Esophagus muscularis mucosa (tissue), 4 donors: ENCODE data around the gene MED13L. TPM values are rescaled to one million over a fixed set of nuclear protein-coding genes. Genes with fewer than 3 reads are reported as not detected.

Source experiments
- DNase-seq: peaks from one replicate; pipeline ENCODE4 v3.0.0-alpha.2; 2017; ENCODE audit errors: extremely low spot score
- H3K27ac ChIP-seq, 4 donors: fragments of 200-600 bp; sonication (generic); replicated peaks in 1 of 4; 1 replicate in 3 of 4; 2 replicates in 1 of 4; pipeline ENCODE4 v1.5.1; 2016 to 2019; ENCODE audit warnings: mild to moderate bottlenecking in 1 of 4
- H3K27me3 ChIP-seq, 4 donors: fragments of 200-600 bp; sonication (generic); one replicate each; pipeline versions ENCODE4 v1.5.1 to v1.6.0; 2016 to 2019
- H3K36me3 ChIP-seq, 4 donors: fragments of 200-600 bp; sonication (generic); one replicate each; pipeline ENCODE4 v1.5.1; 2016 to 2019
- H3K4me1 ChIP-seq, 4 donors: fragments of 200-600 bp; sonication (generic); one replicate each; pipeline ENCODE4 v1.5.1; 2016 to 2019
- H3K4me3 ChIP-seq, 4 donors: fragments of 200-600 bp; sonication (generic); 1 replicate in 2 of 4; 2 replicates in 2 of 4; pipeline ENCODE4 v1.5.1; 2016 to 2019; ENCODE audit warnings: mild to moderate bottlenecking in 4 of 4, moderate library complexity in 1 of 4
- H3K9me3 ChIP-seq, 4 donors: fragments of 200-600 bp; sonication (generic); 1 replicate in 3 of 4; 2 replicates in 1 of 4; pipeline ENCODE4 v1.5.1; 2016 to 2019
- EP300 ChIP-seq: sonication (generic); formaldehyde crosslinking; IDR thresholded peaks from one replicate; pipeline ENCODE4 v1.6.1; 2017; ENCODE audit warnings: antibody characterized with exemption
- POLR2A ChIP-seq: fragments of 450-650 bp; IDR thresholded peaks from one replicate; pipeline ENCODE4 v1.6.1; 2017; ENCODE audit warnings: antibody characterized with exemption, moderate library complexity, mild to moderate bottlenecking, low read depth
- POLR2AphosphoS5 ChIP-seq, 2 donors: sonication (generic); formaldehyde crosslinking; IDR thresholded peaks; one replicate each; pipeline ENCODE4 v1.6.1; 2017; ENCODE audit warnings: antibody characterized with exemption in 2 of 2
- WGBS: methylation state at CpG from one replicate; pipeline ENCODE4 v1.1.5; 2018; 5-methylcytosine and 5-hydroxymethylcytosine counted together
- intact Hi-C: fragments of 100-400 bp; cut with DNase I; formaldehyde crosslinking; loops from one replicate; pipeline ENCODE4 v1.15.1; 2023
- total RNA-seq, 4 donors: library from RNA; depleted of rRNA; stranded (reverse); fragments of >200 nt; gene quantifications; one replicate each; pipeline versions ENCODE4 v1.1.0 to v1.2.1, GENCODE V29; 2016
- TF ChIP-seq, protein P1 (sequence below), 3 experiments: fragments of 200-600 bp in 2 of 3; fragments of 450-650 bp in 1 of 3; sonication (generic) in 2 of 3; IDR thresholded peaks; one replicate each; pipeline ENCODE4 v1.5.1; 2017 to 2019; ENCODE audit warnings: antibody characterized with exemption in 3 of 3, mild to moderate bottlenecking in 2 of 3, moderate library complexity in 1 of 3

The MED13L gene
- total RNA-seq, 4 donors from 2014 or later = 141 to 350 (median 175) TPM

DNA sequence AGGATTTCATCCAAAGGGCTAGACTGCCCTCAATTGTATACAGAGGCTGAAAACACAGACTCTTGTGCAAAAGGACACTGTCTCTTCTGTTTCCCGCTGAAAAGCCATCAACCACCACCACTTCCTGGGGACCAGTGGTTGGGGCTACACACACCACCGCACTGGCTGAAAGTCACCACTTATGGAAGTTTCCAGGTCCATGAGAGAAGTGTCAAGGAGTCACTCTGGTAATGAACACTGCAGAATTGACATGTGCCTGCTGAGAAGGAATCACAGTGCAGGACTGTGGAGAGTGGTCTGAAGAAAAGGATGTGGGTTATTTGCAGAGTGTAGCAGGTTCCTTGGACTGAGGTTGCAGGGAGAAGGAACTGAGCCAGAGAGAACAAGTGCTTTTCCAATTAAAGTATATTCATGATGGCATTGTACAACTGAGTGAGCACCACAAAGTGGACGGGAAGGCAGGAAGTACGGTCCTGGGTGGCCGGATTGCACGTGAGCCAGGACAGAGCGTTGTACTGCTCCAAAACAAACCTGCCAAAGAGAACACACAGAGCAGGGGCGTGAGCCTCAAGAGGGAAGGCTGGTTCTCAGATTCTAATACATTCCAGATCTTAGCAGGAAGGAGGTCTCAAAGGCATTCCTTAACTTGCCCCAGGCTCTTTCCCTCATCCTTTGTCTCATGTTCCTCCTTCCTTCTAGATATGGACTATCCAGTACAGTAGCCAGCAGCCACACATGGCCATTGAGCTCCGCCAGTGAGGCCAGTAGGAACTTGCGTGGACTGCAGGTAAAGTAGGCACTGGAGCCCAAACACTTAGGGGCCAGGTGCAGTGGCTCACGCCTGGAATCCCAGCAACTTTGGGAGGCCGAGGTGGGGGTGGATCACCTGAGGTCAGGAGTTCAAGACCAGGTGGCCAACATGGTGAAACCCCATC, 316.4 kb downstream of the MED13L start:
- intact Hi-C loops = no loop called here
- H3K27me3 ChIP-seq = no peaks in the 10 kb centered on the region
- no peak for TF ChIP-seq POLR2AphosphoS5 (IDR thresholded peaks at IDR 0.05)
- TF ChIP-seq POLR2A = no peak
- no peak for TF ChIP-seq EP300
- TF ChIP-seq, protein P1, sequence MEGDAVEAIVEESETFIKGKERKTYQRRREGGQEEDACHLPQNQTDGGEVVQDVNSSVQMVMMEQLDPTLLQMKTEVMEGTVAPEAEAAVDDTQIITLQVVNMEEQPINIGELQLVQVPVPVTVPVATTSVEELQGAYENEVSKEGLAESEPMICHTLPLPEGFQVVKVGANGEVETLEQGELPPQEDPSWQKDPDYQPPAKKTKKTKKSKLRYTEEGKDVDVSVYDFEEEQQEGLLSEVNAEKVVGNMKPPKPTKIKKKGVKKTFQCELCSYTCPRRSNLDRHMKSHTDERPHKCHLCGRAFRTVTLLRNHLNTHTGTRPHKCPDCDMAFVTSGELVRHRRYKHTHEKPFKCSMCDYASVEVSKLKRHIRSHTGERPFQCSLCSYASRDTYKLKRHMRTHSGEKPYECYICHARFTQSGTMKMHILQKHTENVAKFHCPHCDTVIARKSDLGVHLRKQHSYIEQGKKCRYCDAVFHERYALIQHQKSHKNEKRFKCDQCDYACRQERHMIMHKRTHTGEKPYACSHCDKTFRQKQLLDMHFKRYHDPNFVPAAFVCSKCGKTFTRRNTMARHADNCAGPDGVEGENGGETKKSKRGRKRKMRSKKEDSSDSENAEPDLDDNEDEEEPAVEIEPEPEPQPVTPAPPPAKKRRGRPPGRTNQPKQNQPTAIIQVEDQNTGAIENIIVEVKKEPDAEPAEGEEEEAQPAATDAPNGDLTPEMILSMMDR (IDR thresholded peaks at IDR 0.05) = no peak
- 87% methylated on average over 12 of the region's 12 CpGs for WGBS
- no peaks in the 10 kb centered on the region for H3K4me1 ChIP-seq
- H3K4me3 ChIP-seq = no peak overlapping the region
- H3K9me3 ChIP-seq = no peaks in the 10 kb centered on the region
- DNase-seq = no peak
- peaks cover 64 to 92% (median 70%) of the 10 kb centered on the region in 4 donors for H3K36me3 ChIP-seq
- no peak overlapping the region for H3K27ac ChIP-seq

DNA sequence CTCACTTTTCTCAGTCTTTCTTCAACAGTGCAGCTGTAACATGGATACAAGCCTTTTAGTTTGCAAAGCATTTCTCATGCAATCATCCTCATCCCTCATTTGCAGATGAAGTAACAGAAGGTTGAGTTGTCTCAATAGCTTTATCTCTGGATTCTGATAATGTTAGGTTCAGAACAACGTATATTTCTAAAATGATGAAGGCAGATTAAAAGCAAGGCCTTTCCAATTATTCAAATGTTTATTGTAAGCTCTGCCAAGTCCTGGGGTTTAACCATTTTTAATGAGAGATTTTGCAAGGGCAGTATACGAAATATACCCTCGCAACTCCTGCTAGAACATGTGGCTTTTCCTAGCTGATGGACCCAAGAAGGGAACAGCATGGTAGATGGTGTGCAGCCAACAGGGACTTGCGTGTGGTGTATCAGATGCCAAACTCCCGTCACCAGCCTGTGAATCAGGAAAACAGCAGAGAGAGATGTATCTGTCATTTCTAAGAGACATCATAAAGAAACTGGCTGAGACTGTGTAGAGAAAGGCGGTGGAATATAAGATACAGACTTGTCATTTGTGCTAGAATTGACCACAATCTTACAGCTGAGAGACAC, 319.7 kb downstream of the MED13L start:
- no peak for DNase-seq
- Histone ChIP-seq H3K4me3 (no peak overlapping the region), H3K9me3 (no peaks in the 10 kb centered on the region), H3K27ac (no peak overlapping the region), H3K36me3 (peaks cover 36 to 59% (median 40%) of the 10 kb centered on the region in 4 donors), H3K4me1 (peaks cover 0 to 4% (median 0%) of the 10 kb centered on the region in 4 donors), H3K27me3 (no peaks in the 10 kb centered on the region)
- 87% methylated on average over 6 of the region's 6 CpGs for WGBS
- intact Hi-C loops = no loop called here
- TF ChIP-seq EP300 (no peak), POLR2A (no peak), POLR2AphosphoS5 (IDR thresholded peaks at IDR 0.05) (no peak)
- TF ChIP-seq, protein P1 (IDR thresholded peaks at IDR 0.05) = no peak

DNA sequence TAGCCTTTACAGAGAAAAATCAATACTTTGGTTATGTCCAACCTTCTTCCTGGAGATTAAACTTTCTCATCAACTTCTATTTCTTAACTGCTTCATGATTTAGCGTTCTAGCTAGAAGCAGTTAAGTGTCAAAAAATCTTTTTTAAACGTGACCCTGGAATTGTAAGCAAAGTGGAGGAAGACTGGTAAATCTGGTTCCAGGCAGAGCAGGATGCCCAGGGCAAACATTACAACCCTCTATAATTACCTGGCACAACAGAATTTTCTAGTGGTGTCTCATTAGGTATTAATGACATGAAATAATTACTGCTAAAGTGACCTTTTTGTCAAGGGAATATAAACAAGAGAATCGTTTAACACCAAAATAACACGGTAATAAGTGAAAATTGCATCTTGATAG, 320.8 kb downstream of the MED13L start:
- intact Hi-C loops = no loop called here
- TF ChIP-seq, protein P1 (IDR thresholded peaks at IDR 0.05) = no peak
- no peak for TF ChIP-seq EP300
- Histone ChIP-seq H3K36me3 (peaks cover 26 to 47% (median 29%) of the 10 kb centered on the region in 4 donors), H3K4me3 (no peak overlapping the region), H3K4me1 (peaks cover 0 to 4% (median 0%) of the 10 kb centered on the region in 4 donors), H3K9me3 (no peaks in the 10 kb centered on the region), H3K27me3 (no peaks in the 10 kb centered on the region), H3K27ac (no peak overlapping the region)
- 83% methylated on average over 4 of the region's 4 CpGs for WGBS
- DNase-seq = no peak

DNA sequence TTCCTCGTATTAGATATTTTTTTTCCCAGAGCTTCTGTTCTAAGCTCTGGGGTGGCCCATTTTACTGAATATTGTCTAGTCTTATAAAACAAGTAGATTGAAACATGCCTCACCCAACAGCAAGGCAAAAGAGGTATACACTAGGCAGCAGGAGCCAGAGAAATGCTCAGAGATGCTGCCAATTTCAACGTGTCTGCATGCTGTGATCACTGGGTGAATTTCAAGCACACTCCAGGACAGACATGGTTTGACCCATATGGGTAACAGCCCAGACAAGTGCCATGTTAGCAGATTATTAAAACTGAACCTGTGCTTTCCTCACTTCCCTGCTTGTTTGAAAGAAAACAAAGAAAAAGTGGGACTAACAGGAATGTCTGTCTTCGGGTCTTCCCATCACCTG, 321.3 kb downstream of the MED13L start:
- intact Hi-C loops = no loop called here
- WGBS = 79% methylated on average over 3 of the region's 3 CpGs

More for the DNA sequence above, 321.3 kb downstream of the MED13L start:
- DNase-seq = no peak
- TF ChIP-seq, protein P1 (IDR thresholded peaks at IDR 0.05) = no peak
- TF ChIP-seq POLR2AphosphoS5 (IDR thresholded peaks at IDR 0.05) = no peak
- no peak for TF ChIP-seq EP300
- no peak for TF ChIP-seq POLR2A
- peaks cover 22 to 43% (median 25%) of the 10 kb centered on the region in 4 donors for H3K36me3 ChIP-seq
- H3K4me1 ChIP-seq = peaks cover 0 to 4% (median 0%) of the 10 kb centered on the region in 4 donors
- no peaks in the 10 kb centered on the region for H3K9me3 ChIP-seq
- H3K27ac ChIP-seq = no peak overlapping the region
- no peaks in the 10 kb centered on the region for H3K27me3 ChIP-seq
- no peak overlapping the region for H3K4me3 ChIP-seq
